Kidney (tissue), 14 donors: Measurements from ENCODE around the gene SYT13. TPM values are rescaled to one million over a fixed set of nuclear protein-coding genes. Genes with fewer than 3 reads are reported as not detected.

ENCODE experiments used
- DNase-seq, 5 donors: peaks; one replicate each; pipeline ENCODE4 v3.0.0-alpha.2; 2013 to 2020
- FAIRE-seq: peaks from 2 replicates; lab custom pipeline; 2012; peaks lifted over from hg19 to GRCh38; lab: Jason Lieb, UNC
- H3K27ac ChIP-seq, 2 donors: one replicate each; pipeline ENCODE4 v1.7.0; 2013; ENCODE audit warnings: low read depth in 2 of 2, low read length in 2 of 2, inconsistent platforms in 1 of 2
- H3K27me3 ChIP-seq: one replicate; pipeline ENCODE4 v1.7.1; 2013; ENCODE audit warnings: low read length, inconsistent platforms; ENCODE audit not compliant: control insufficient read depth, insufficient read depth
- H3K36me3 ChIP-seq, 3 donors: one replicate each; pipeline versions ENCODE4 v1.7.0 to v1.7.1; 2013; ENCODE audit warnings: low read length in 3 of 3, control low read depth in 1 of 3, inconsistent platforms in 1 of 3; ENCODE audit not compliant: insufficient read depth in 3 of 3, control insufficient read depth in 2 of 3
- H3K4me1 ChIP-seq, 3 donors: one replicate each; pipeline versions ENCODE4 v1.7.0 to v1.7.1; 2013; ENCODE audit warnings: low read length in 3 of 3, inconsistent platforms in 1 of 3, low read depth in 1 of 3; ENCODE audit not compliant: control insufficient read depth in 2 of 3, insufficient read depth in 2 of 3
- H3K4me3 ChIP-seq, 3 donors: one replicate each; pipeline versions ENCODE4 v1.7.0 to v1.8.1; 2013; ENCODE audit warnings: low read length in 3 of 3, control low read depth in 1 of 3, inconsistent platforms in 1 of 3
- H3K9ac ChIP-seq, 3 donors: one replicate each; pipeline versions ENCODE4 v1.7.0 to v1.7.1; 2013; ENCODE audit warnings: low read length in 3 of 3, control low read depth in 1 of 3, inconsistent platforms in 1 of 3
- H3K9me3 ChIP-seq, 3 donors: one replicate each; pipeline versions ENCODE4 v1.7.0 to v1.7.1; 2013; ENCODE audit warnings: low read length in 3 of 3, control low read depth in 1 of 3, inconsistent platforms in 1 of 3; ENCODE audit not compliant: control insufficient read depth in 2 of 3, insufficient read depth in 1 of 3
- CTCF ChIP-seq: IDR thresholded peaks from 3 replicates; pipeline ENCODE4 v1.5.1; 2012; ENCODE audit warnings: mild to moderate bottlenecking, moderate library complexity, borderline replicate concordance; ENCODE audit not compliant: insufficient read depth; ENCODE audit errors: extremely low read depth
- intact Hi-C: fragments of 100-400 bp; cut with DNase I; formaldehyde crosslinking; loops from one replicate; pipeline ENCODE4 v1.11.1; 2022
- polyA plus RNA-seq: library from polyadenylated mRNA; stranded (reverse); fragments of 350-450 nt; fragmentation: Illumina TruSeq; extraction: RNeasy Lipid Tissue Mini Kit (QIAGEN cat#74804); gene quantifications from one replicate; pipeline ENCODE4 v1.2.3, GENCODE V29; 2014; ENCODE audit warnings: low read depth, low replicate concordance; ENCODE audit not compliant: insufficient read depth
- total RNA-seq: library from RNA; stranded (reverse); fragmentation: NEBNext Ultra II Directional; extraction: Animal tissue kit (Norgen Biotek cat#: 25700); gene quantifications from one replicate; pipeline ENCODE4 v1.2.1, GENCODE V29; 2021
- donor health status: control.
- donor health status: control.
- donor health status: control.
- donor health status: control.
- donor health status: control.
- donor health status: DM: yes; HTN: yes; CAD: no.
- donor health status: Normal renal cell carcinoma (clear cell type).

Gene SYT13
- total and polyA plus RNA-seq, 2 donors from 2014 or later = 6.8 to 16.4 TPM

GRCh38 chr11:45267052-45267451 is 19.1 kb downstream of the SYT13 start:
- intact Hi-C loops = no loop called here
- H3K4me1 ChIP-seq = peaks cover 0 to 18% (median 9%) of the 10 kb centered on the region in 3 donors
- no peak overlapping the region for H3K9ac ChIP-seq
- H3K4me3 ChIP-seq = no peak overlapping the region
- no peaks in the 10 kb centered on the region for H3K9me3 ChIP-seq
- no peaks in the 10 kb centered on the region for H3K36me3 ChIP-seq
- no peak for DNase-seq
- FAIRE-seq = no peak
- H3K27me3 ChIP-seq = no peaks in the 10 kb centered on the region
- H3K27ac ChIP-seq = no peak overlapping the region
- TF ChIP-seq CTCF = no peak

- TF ChIP-seq CTCF = no peak
- intact Hi-C loops = no loop called here
- H3K27me3 ChIP-seq = no peaks in the 10 kb centered on the region
- no peak overlapping the region for H3K27ac ChIP-seq
- no peak overlapping the region for H3K9ac ChIP-seq
- no peaks in the 10 kb centered on the region for H3K36me3 ChIP-seq
- DNase-seq (peak in 2 of 5 donors; percentile 25 to 36), FAIRE-seq (no peak)
- no peak overlapping the region for H3K4me3 ChIP-seq
- no peaks in the 10 kb centered on the region for H3K9me3 ChIP-seq
- peaks cover 0 to 18% (median 9%) of the 10 kb centered on the region in 3 donors for H3K4me1 ChIP-seq
Observed at GRCh38 chr11:45266676-45267020, 19.5 kb downstream of the SYT13 start.

GRCh38 chr11:45265969-45266675 is 20.0 kb downstream of the SYT13 start:
- intact Hi-C loops = no loop called here
- no peak overlapping the region for H3K4me3 ChIP-seq
- no peaks in the 10 kb centered on the region for H3K36me3 ChIP-seq
- peaks cover 0 to 18% (median 9%) of the 10 kb centered on the region in 3 donors for H3K4me1 ChIP-seq
- no peak for DNase-seq
- no peak for FAIRE-seq
- H3K9me3 ChIP-seq = no peaks in the 10 kb centered on the region
- H3K27me3 ChIP-seq = no peaks in the 10 kb centered on the region
- no peak overlapping the region for H3K9ac ChIP-seq
- TF ChIP-seq CTCF = no peak
- H3K27ac ChIP-seq = no peak overlapping the region
